GM13977 (cell line): ENCODE results near the gene KLHL15.

Source experiments
- DNase-seq: peaks from one replicate; pipeline ENCODE4 v3.0.0; 2012; ENCODE audit warnings: low spot score
- CTCF ChIP-seq: IDR thresholded peaks from 2 replicates; pipeline ENCODE4 v1.5.1; 2012; ENCODE audit warnings: mild to moderate bottlenecking, control low read depth; ENCODE audit not compliant: insufficient read depth; ENCODE audit errors: extremely low read depth, missing control alignments
- in situ Hi-C: fragments of 300-500 bp; cut with MboI; formaldehyde crosslinking; loops from one replicate; pipeline ENCODE4 v1.12.0; 2022; ENCODE audit warnings: low sequenced_read_pairs, low pct_unique_long_range_greater_than_20kb, mixed read lengths, inconsistent platforms; ENCODE audit not compliant: unreplicated experiment

The KLHL15 gene

GRCh38 chrX:23999671-24000070 lies 27.3 kb downstream of the KLHL15 start:
- in situ Hi-C loops = no loop called here
- no peak for TF ChIP-seq CTCF
- DNase-seq = no peak

- in situ Hi-C loops = no loop called here
- TF ChIP-seq CTCF = no peak
Measured at GRCh38 chrX:23993012-23993633, 33.9 kb downstream of the KLHL15 start.

GRCh38 chrX:23992431-23992830 lies 34.6 kb downstream of the KLHL15 start:
- in situ Hi-C loops = no loop called here
- DNase-seq = no peak
- no peak for TF ChIP-seq CTCF

More at GRCh38 chrX:23993012-23993633, 33.9 kb downstream of the KLHL15 start:
- no peak for DNase-seq

GRCh38 chrX:23990455-23990854 lies 36.5 kb downstream of the KLHL15 start:
- no peak for DNase-seq
- TF ChIP-seq CTCF = no peak
- in situ Hi-C loops = no loop called here

- no peak for DNase-seq
Measured at GRCh38 chrX:23989689-23990088, 37.3 kb downstream of the KLHL15 start.

GRCh38 chrX:23982891-23983290 lies 44.1 kb downstream of the KLHL15 start:
- in situ Hi-C loops = no loop called here
- no peak for TF ChIP-seq CTCF

More at GRCh38 chrX:23989689-23990088, 37.3 kb downstream of the KLHL15 start:
- in situ Hi-C loops = no loop called here
- TF ChIP-seq CTCF = no peak

More at GRCh38 chrX:23982891-23983290, 44.1 kb downstream of the KLHL15 start:
- no peak for DNase-seq
